Activated CD8-positive, alpha-beta T cell treated with anti-CD3 and anti-CD28 coated beads, Interleukin-2, amount 10 ng/mL, durations not matched to agents 7 days and 5 days (primary cell): Measurements from ENCODE around the gene DERL3. TPM values are rescaled to one million over a fixed set of nuclear protein-coding genes. Genes with fewer than 3 reads are reported as not detected.

ENCODE experiments used
- ATAC-seq: fragments of 150-1000 bp; cut with Tn5 transposase; one replicate; pipeline ENCODE4 v1.10.0; 2021; ENCODE audit warnings: moderate library complexity
- CTCF ChIA-PET: fragments of 350-600 bp; sonication (Branson Sonifier 250); formaldehyde crosslinking; loops from one replicate; lab custom pipeline; 2021; ENCODE audit warnings: antibody characterized with exemption; lab: Charles Lee
- POLR2A ChIA-PET: fragments of 350-600 bp; sonication (Branson Sonifier 250); formaldehyde crosslinking; loops from one replicate; lab custom pipeline; 2021; ENCODE audit warnings: antibody characterized with exemption; lab: Charles Lee
- DNase-seq: peaks from one replicate; pipeline ENCODE4 v3.0.0-alpha.2; 2020
- H3K27ac Mint-ChIP-seq: one replicate; pipeline ENCODE4 v1.8.0; 2021; ENCODE audit warnings: mild to moderate bottlenecking, mixed read lengths
- H3K27me3 Mint-ChIP-seq: one replicate; pipeline ENCODE4 v1.8.0; 2021; ENCODE audit warnings: low read depth, mixed read lengths
- H3K36me3 Mint-ChIP-seq: one replicate; pipeline ENCODE4 v1.8.0; 2021; ENCODE audit warnings: low read depth, mixed read lengths
- H3K4me1 Mint-ChIP-seq: one replicate; pipeline ENCODE4 v1.8.0; 2021; ENCODE audit warnings: low read depth, mixed read lengths
- H3K4me3 Mint-ChIP-seq: one replicate; pipeline ENCODE4 v1.8.0; 2021; ENCODE audit warnings: mild to moderate bottlenecking, mixed read lengths
- H3K9me3 Mint-ChIP-seq: one replicate; pipeline ENCODE4 v1.8.0; 2022; ENCODE audit warnings: mixed read lengths; ENCODE audit not compliant: insufficient read depth
- total RNA-seq, 2 experiments: library from RNA; stranded (reverse); gene quantifications; one replicate each; pipeline ENCODE4 v1.2.3, GENCODE V29; 2021

The DERL3 gene
- total RNA-seq, 2 experiments from 2014 or later = 8.1 to 10.0 TPM

DNA sequence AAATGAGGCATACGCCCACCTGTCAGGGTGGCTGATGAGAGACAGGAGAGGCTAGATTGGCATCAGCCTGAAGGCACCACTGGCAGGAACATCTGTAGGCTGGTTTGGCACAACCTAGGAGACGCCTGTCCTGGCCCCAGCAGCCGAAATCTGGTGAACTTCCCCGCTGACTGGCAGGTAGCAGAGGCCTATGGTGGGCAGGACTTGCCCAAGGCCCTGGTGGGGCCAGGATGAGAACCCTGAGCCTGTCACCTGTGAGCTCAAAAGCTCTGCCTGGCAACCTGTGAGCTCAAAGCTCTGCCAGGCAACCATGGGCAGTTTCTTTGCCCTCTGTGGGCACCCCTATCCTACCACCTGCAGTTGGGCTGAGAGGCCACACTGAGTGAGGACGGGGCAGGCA, 2.5 kb downstream of the DERL3 start:
- DNase-seq (no peak), ATAC-seq (no peak)
- no peak overlapping the region for H3K27ac Mint-ChIP-seq
- ChIA-PET CTCF (interaction anchor here (1.6 kb wide), 1 partner anchor 13 kb away, joined by 5 read pairs; no protein-coding TSS in a partner anchor), POLR2A (interaction anchor here (0.6 to 1.7 kb wide), 2 partner anchors 10 to 39 kb away, joined by 3 to 4 read pairs; no protein-coding TSS in a partner anchor)
- H3K4me1 Mint-ChIP-seq = peaks cover 29% of the 10 kb centered on the region
- peaks cover 16% of the 10 kb centered on the region for H3K36me3 Mint-ChIP-seq
- H3K9me3 Mint-ChIP-seq = no peaks in the 10 kb centered on the region
- peak overlapping the region; percentile 43 for H3K4me3 Mint-ChIP-seq
- H3K27me3 Mint-ChIP-seq = peaks cover 8% of the 10 kb centered on the region

DNA sequence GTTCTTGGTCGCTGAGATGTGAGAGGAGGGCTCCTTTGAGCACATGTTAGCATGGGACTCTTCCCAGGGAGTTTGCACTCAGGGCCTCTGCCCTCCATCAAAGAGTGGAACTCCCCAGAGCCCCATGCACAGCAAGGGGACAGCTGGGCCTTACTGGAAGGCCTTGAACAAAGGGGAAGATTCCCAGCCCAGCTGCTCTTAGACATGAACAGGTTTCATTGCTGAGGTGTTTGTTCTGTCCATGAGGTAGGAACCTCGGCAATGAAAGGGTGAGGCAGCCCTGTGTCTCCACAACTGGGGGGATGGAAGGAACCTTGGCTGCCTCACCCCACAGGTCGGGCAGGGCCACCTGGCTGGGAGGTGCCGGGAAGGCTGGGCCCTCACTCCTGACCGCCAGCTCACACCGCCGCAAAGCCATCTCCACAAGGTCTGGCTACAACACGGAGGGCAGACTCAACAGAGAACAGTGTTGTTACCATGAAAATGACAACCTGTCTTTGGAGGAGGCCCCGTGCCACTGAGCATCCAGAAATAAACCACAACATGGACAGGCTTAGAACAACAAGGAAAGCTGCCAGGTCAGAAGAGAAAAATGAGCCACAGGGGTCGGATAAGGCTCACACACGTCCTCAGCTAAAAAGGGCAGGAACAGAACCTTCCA, 3.2 kb downstream of the DERL3 start:
- CTCF ChIA-PET = interaction anchor here (1.2 kb wide), 1 partner anchor 14 kb away, joined by 4 read pairs; no protein-coding TSS in a partner anchor
- Mint-ChIP-seq H3K36me3 (peaks cover 22% of the 10 kb centered on the region), H3K27me3 (peaks cover 1% of the 10 kb centered on the region), H3K27ac (peak overlapping the region; percentile 60), H3K9me3 (no peaks in the 10 kb centered on the region), H3K4me3 (no peak overlapping the region), H3K4me1 (peaks cover 29% of the 10 kb centered on the region)
- ATAC-seq (no peak), DNase-seq (no peak)
- POLR2A ChIA-PET = interaction anchor here (1.2 to 1.7 kb wide), 2 partner anchors 11 to 15 kb away, joined by 4 to 5 read pairs; no protein-coding TSS in a partner anchor

DNA sequence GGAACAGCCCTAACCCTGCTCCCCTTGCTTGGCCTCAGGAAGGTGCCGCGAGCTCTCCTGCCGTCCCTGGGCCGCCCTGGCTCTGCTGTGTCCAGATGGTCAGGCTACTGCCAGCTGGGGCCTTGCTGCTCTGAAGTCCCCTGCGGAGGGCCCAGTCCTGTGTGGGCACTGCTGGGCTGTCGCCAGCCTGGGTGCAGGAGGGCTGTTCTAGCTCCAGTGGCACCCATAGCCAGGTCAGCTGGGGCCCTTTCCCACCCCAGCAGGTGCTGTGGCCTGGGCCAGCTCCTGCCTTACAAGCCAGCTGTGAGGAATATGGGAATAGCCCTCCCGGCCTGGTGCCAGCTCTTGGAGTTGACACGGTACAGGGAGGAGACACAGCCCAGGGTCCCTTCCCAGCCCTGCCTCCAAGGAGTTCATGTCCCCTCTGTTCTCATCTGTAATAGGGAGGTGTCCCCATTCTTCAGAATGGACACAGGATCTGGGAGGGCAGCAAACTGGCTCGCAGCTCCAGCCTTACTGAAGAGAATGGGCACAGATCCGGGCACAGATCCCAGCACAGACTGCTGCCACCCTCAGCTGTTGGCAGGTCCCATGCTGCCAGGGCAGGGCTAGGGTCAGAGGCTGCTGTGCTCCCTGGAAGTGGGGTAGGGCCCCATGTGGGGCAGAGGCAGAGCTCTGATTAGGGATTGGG, 3.9 kb downstream of the DERL3 start:
- CTCF ChIA-PET = interaction anchor here (1.2 kb wide), 1 partner anchor 15 kb away, joined by 4 read pairs; no protein-coding TSS in a partner anchor
- H3K36me3 Mint-ChIP-seq = peaks cover 26% of the 10 kb centered on the region
- DNase-seq (no peak), ATAC-seq (no peak)
- peaks cover 27% of the 10 kb centered on the region for H3K4me1 Mint-ChIP-seq
- H3K27ac Mint-ChIP-seq = no peak overlapping the region
- no peaks in the 10 kb centered on the region for H3K27me3 Mint-ChIP-seq
- no peak overlapping the region for H3K4me3 Mint-ChIP-seq
- no peaks in the 10 kb centered on the region for H3K9me3 Mint-ChIP-seq
- POLR2A ChIA-PET = interaction anchor here (1.2 to 1.4 kb wide), 2 partner anchors 14 to 48 kb away, joined by 3 to 5 read pairs; partner anchors contain the start of gene SMARCB1

DNA sequence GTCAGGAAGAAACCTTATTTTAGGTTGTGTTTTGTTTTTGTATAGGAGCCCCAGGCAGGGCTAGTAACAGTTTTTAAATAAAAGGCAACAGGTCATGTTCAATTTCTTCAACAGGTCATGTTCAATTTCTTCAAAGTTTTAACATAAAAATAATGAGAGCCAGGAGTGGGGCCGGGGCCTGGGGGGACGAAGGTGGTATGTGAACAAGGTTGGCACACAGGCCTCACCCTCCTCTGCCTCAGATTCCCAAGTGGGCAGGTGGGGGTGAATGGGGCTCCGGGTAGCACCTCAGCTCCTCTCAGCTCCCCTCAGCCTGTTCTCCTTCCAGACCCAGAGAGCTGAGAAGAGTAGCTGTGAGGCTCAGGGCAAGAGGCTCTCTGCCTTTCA, 4.4 kb downstream of the DERL3 start:
- Mint-ChIP-seq H3K36me3 (peaks cover 32% of the 10 kb centered on the region), H3K27me3 (no peaks in the 10 kb centered on the region), H3K4me1 (peaks cover 25% of the 10 kb centered on the region), H3K27ac (no peak overlapping the region), H3K9me3 (no peaks in the 10 kb centered on the region), H3K4me3 (no peak overlapping the region)
- no peak for ATAC-seq
- ChIA-PET POLR2A (interaction anchor here (1.4 kb wide), 1 partner anchor 47 kb away, joined by 3 read pairs; the partner anchor contains the start of gene SMARCB1), CTCF (interaction anchor here (1.2 kb wide), 1 partner anchor 15 kb away, joined by 4 read pairs; no protein-coding TSS in a partner anchor)
- DNase-seq = no peak

DNA sequence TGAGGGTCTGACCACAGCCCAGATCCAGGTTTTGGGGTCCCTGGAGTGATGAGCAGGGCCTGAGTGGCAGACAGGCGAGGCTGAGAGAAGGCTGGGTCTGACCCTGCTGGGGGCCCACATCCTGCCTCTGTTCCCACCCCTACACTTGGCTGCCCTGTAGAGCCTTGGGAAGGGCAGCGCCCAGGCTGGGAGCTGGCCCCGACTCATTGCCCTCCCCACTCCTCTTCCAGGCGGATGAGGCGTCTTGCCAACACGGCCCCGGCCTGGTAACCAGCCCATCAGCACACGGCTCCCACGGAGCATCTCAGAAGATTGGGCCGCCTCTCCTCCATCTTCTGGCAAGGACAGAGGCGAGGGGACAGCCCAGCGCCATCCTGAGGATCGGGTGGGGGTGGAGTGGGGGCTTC, 4.9 kb downstream of the DERL3 start:
- H3K27me3 Mint-ChIP-seq = no peaks in the 10 kb centered on the region
- H3K4me1 Mint-ChIP-seq = peaks cover 20% of the 10 kb centered on the region
- peaks cover 37% of the 10 kb centered on the region for H3K36me3 Mint-ChIP-seq
- ATAC-seq (no peak), DNase-seq (no peak)
- POLR2A ChIA-PET = interaction anchor here (1.4 kb wide), 1 partner anchor 47 kb away, joined by 3 read pairs; the partner anchor contains the start of gene SMARCB1
- no peaks in the 10 kb centered on the region for H3K9me3 Mint-ChIP-seq
- H3K4me3 Mint-ChIP-seq = no peak overlapping the region
- H3K27ac Mint-ChIP-seq = no peak overlapping the region
- CTCF ChIA-PET = no interaction called here

DNA sequence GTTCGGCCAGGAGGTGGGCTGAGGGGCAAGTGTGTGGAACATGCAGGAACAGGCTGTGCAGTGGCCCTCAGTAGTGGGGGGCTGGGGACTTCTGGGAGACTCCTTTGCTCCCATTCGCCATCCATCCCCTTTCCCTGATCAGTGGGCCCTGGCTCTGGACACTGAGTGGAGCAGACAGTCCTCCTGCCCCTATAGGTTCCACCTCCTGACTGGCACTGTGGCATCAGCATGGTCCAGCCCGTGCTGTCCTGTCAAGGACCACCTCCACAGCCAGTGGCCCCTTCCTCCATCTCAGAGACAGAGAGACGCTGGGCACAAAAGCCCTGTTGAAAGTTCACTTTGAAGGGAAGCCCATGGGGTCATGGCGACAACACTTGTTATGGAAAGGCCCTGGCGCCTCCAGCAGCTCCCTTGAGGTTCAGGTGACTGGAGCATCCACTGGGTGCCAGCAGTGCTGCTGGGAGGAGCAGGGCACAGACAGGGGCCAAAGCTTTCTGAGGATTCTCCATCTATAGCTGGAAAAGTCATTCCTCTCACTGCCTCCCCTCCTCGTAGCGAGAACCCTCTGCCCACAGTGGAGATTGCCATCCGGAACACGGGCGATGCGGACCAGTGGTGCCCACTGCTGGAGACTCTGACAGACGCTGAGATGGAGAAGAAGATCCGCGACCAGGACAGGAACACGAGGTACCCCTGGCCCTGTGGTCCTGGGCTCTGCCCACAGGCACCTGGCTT, 5.6 kb downstream of the DERL3 start:
- Mint-ChIP-seq H3K9me3 (no peaks in the 10 kb centered on the region), H3K27me3 (no peaks in the 10 kb centered on the region), H3K36me3 (peaks cover 34% of the 10 kb centered on the region), H3K27ac (no peak overlapping the region), H3K4me3 (no peak overlapping the region), H3K4me1 (peaks cover 14% of the 10 kb centered on the region)
- DNase-seq (no peak), ATAC-seq (no peak)
- CTCF ChIA-PET = no interaction called here
- POLR2A ChIA-PET = no interaction called here

DNA sequence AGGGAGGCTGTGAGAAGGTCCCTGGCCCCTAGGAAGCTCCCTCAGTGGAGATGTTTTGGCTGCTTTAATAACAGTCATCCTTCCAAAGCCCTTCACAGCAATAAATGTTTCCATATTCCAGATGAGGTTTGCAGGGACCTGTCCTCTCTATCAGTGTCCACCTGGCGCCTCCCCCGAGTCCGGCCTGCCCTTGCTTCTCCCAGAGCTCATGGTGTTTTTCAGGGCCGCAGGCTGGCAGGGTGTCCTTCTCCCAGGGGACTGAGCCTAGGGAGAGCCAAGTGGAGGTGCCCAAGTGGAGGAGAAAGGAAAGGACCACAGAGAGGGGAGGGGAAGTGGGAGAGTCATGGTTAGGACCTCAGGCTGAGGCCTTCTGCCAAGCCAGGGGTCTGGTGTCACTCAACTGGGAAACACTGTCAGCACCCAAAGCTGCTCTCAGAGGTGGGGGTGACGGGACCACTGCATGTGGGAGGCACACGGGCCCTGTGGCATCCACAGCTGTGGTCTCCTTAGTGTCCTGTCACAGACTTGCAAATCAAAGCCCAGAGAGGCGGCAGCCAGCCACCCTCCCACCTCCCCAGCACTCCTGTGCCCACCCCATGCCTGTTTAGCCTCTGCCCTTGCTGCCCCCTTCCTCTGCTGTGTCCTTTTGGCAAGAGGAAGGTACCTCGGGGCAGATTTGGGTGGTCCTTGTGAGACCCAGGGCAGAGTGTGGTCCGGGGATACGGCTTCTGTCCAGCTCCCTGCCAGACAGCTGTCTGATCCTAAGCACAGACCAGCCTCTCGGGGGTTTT, 6.4 kb downstream of the DERL3 start:
- POLR2A ChIA-PET = no interaction called here
- Mint-ChIP-seq H3K36me3 (peaks cover 33% of the 10 kb centered on the region), H3K27me3 (no peaks in the 10 kb centered on the region), H3K9me3 (no peaks in the 10 kb centered on the region), H3K27ac (peak overlapping the region; percentile 68), H3K4me1 (peaks cover 9% of the 10 kb centered on the region), H3K4me3 (no peak overlapping the region)
- ATAC-seq (no peak), DNase-seq (no peak)
- CTCF ChIA-PET = no interaction called here

DNA sequence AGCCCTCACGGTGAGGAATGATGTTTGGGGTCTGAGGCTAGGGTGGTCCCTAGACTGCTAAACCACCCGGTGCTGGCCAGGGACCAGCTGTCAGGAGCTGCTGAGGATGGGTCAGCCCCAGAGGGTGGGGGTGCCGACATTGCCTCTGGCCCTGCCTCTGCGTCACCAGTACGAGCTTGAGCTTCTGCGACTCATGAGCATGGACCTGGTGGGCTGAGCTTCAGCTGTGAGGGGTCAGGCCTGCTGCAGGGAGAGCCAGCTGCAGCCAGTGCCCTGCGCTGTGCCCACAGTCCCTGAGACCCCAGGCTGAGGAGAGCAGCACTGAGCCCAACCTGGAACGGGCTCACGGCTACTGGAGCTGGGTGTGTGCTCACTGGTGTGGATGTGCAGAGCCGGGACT, 7.0 kb downstream of the DERL3 start:
- Mint-ChIP-seq H3K36me3 (peaks cover 36% of the 10 kb centered on the region), H3K27ac (no peak overlapping the region), H3K4me1 (peaks cover 5% of the 10 kb centered on the region), H3K27me3 (no peaks in the 10 kb centered on the region), H3K4me3 (no peak overlapping the region), H3K9me3 (no peaks in the 10 kb centered on the region)
- POLR2A ChIA-PET = no interaction called here
- DNase-seq = no peak
- no peak for ATAC-seq
- CTCF ChIA-PET = no interaction called here

DNA sequence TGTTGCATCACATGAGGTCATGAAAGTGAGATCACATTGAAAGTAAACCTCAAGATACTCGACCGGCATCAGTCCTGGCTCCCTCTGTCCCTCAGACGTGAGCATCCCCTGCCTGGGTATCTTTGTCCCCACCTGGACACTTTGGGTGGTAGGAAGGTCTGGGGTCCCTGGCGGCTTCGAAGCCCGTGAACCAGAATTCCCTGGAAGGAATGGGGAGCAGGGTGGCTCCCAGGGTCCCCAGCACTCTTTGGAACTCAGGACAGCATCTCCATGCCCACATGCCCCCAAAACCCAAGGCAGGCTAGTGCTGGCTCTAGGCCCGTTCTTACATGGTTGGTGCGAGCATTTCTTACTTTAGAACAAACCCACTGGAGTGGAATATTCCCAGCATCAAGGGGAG, 7.5 kb downstream of the DERL3 start:
- ATAC-seq = no peak
- peaks cover 9% of the 10 kb centered on the region for H3K4me1 Mint-ChIP-seq
- ChIA-PET POLR2A (no interaction called here), CTCF (no interaction called here)
- no peaks in the 10 kb centered on the region for H3K9me3 Mint-ChIP-seq
- peaks cover 41% of the 10 kb centered on the region for H3K36me3 Mint-ChIP-seq
- no peak for DNase-seq
- no peak overlapping the region for H3K27ac Mint-ChIP-seq
- H3K27me3 Mint-ChIP-seq = no peaks in the 10 kb centered on the region
- H3K4me3 Mint-ChIP-seq = no peak overlapping the region

DNA sequence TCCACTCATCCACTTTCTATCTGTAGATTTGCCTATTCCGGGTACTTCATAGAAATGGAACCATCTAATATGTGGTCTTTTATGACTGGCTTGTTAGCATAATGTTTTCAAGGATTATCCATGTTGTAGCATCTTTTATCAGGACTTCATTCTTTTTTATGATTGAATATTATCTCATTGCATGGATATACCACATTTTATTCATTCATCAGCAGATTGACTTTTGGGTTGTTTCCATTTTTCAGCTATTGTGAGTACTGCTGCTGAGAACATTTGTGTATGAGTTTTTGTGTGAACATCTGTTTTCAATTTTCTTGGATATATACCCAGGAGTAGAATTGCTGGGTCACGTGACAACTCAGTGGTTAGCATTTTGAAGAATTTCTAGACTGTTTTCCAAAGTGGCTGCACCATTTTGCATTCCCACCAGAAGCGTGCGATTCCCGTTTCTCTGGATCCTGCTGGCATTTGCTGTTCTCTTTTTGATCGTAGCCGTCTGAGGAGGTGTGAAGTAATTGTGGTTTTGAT, 8.9 kb downstream of the DERL3 start:
- Mint-ChIP-seq H3K27me3 (no peaks in the 10 kb centered on the region), H3K9me3 (no peaks in the 10 kb centered on the region), H3K36me3 (peaks cover 48% of the 10 kb centered on the region), H3K4me3 (no peak overlapping the region), H3K27ac (peak overlapping the region; percentile 18), H3K4me1 (peaks cover 21% of the 10 kb centered on the region)
- CTCF ChIA-PET = interaction anchor here (1.2 kb wide), 1 partner anchor 9 kb away, joined by 5 read pairs; no protein-coding TSS in a partner anchor
- DNase-seq = no peak
- ATAC-seq = no peak
- POLR2A ChIA-PET = no interaction called here
